GM23338 (cell line): ENCODE results near the gene SH3BP2. TPM values are rescaled to one million over a fixed set of nuclear protein-coding genes. Genes with fewer than 3 reads are reported as not detected.

Source experiments
- ATAC-seq: fragments of 200-7000 bp; cut with Tn5 transposase; 3 replicates; pipeline ENCODE4 v1.9.1; 2020
- DNase-seq: peaks from one replicate; pipeline ENCODE4 v3.0.0-alpha.2; 2015; ENCODE audit warnings: low spot score
- H2AFZ ChIP-seq: fragments of 200-600 bp; sonication (generic); 2 replicates; pipeline ENCODE4 v1.8.0; 2016; ENCODE audit warnings: antibody characterized with exemption, mild to moderate bottlenecking, moderate library complexity
- H3F3A ChIP-seq: fragments of 200-600 bp; sonication (generic); replicated peaks from 2 replicates; pipeline ENCODE4 v1.8.0; 2017; ENCODE audit warnings: antibody characterized with exemption, mixed run types, low read depth
- H3K27ac ChIP-seq: fragments of 200-600 bp; sonication (generic); 2 replicates; pipeline ENCODE4 v1.6.1; 2016; ENCODE audit warnings: low read depth
- H3K27me3 ChIP-seq: fragments of 200-600 bp; sonication (generic); 2 replicates; pipeline ENCODE4 v1.8.0; 2016; ENCODE audit warnings: mild to moderate bottlenecking, mixed run types, moderate library complexity; ENCODE audit not compliant: insufficient read depth
- H3K36me3 ChIP-seq: fragments of 200-600 bp; sonication (generic); 2 replicates; pipeline ENCODE4 v1.8.0; 2016; ENCODE audit warnings: mild to moderate bottlenecking; ENCODE audit not compliant: insufficient read depth
- H3K4me1 ChIP-seq: fragments of 200-600 bp; sonication (generic); 2 replicates; pipeline ENCODE4 v1.8.0; 2016; ENCODE audit warnings: mild to moderate bottlenecking, moderate library complexity; ENCODE audit not compliant: insufficient read depth
- H3K4me2 ChIP-seq: fragments of 200-600 bp; sonication (generic); 2 replicates; pipeline ENCODE4 v1.7.1; 2017; ENCODE audit warnings: mixed run types
- H3K4me3 ChIP-seq: fragments of 200-600 bp; sonication (generic); 2 replicates; pipeline ENCODE4 v1.6.1; 2016; ENCODE audit warnings: mixed run types
- H3K79me2 ChIP-seq: fragments of 200-600 bp; sonication (generic); replicated peaks from 2 replicates; pipeline ENCODE4 v1.8.0; 2017; ENCODE audit warnings: mild to moderate bottlenecking; ENCODE audit not compliant: insufficient read depth
- H3K9me2 ChIP-seq: fragments of 200-600 bp; sonication (generic); 2 replicates; pipeline ENCODE4 v1.8.0; 2017; ENCODE audit not compliant: insufficient read depth
- H4K20me1 ChIP-seq: fragments of 200-600 bp; sonication (generic); replicated peaks from 2 replicates; pipeline ENCODE4 v1.8.0; 2017; ENCODE audit warnings: mild to moderate bottlenecking; ENCODE audit not compliant: insufficient read depth
- H3K27ac Mint-ChIP-seq: 2 replicates; pipeline ENCODE4 v1.8.0; 2020; ENCODE audit warnings: inconsistent platforms, mild to moderate bottlenecking, moderate library complexity, mixed read lengths
- H3K27me3 Mint-ChIP-seq: 3 replicates; pipeline ENCODE4 v1.8.0; 2022; ENCODE audit warnings: low read depth, mild to moderate bottlenecking, moderate library complexity, mixed read lengths, inconsistent platforms; ENCODE audit not compliant: insufficient read depth, poor library complexity
- H3K36me3 Mint-ChIP-seq: 3 replicates; pipeline ENCODE4 v1.8.0; 2021; ENCODE audit warnings: low read depth, mild to moderate bottlenecking, inconsistent platforms, moderate library complexity, mixed read lengths
- H3K4me1 Mint-ChIP-seq: 3 replicates; pipeline ENCODE4 v1.8.0; 2020; ENCODE audit warnings: mild to moderate bottlenecking, inconsistent platforms, mixed read lengths
- H3K4me3 Mint-ChIP-seq: 3 replicates; pipeline ENCODE4 v1.8.0; 2021; ENCODE audit warnings: moderate library complexity, mild to moderate bottlenecking, inconsistent platforms, mixed read lengths
- H3K9me3 Mint-ChIP-seq: 3 replicates; pipeline ENCODE4 v1.8.0; 2020; ENCODE audit warnings: moderate library complexity, mild to moderate bottlenecking, inconsistent platforms, mixed read lengths
- CREB1 ChIP-seq: fragments of 250-450 bp; sonication (Bioruptor Pico); IDR thresholded peaks from 2 replicates; pipeline ENCODE4 v1.5.0; 2020; ENCODE audit warnings: low read depth, mild to moderate bottlenecking, moderate library complexity
- CTCF ChIP-seq, 2 experiments: fragments of 200-600 bp in 1 of 2; sonication (generic) in 1 of 2; conservative IDR thresholded peaks; 2 replicates each; pipeline versions ENCODE4 v1.5.1 to v1.6.1; 2016 to 2017; ENCODE audit warnings: antibody characterized with exemption in 2 of 2, low read depth in 2 of 2, mild to moderate bottlenecking in 2 of 2, moderate library complexity in 1 of 2
- ETS1 ChIP-seq: IDR thresholded peaks from 2 replicates; pipeline ENCODE4 v1.6.1; 2016; ENCODE audit warnings: antibody characterized with exemption
- EZH2 ChIP-seq: fragments of 200-600 bp; sonication (generic); IDR thresholded peaks from one replicate; pipeline ENCODE4 v1.8.0; 2017; ENCODE audit warnings: antibody characterized with exemption, mild to moderate bottlenecking, low read depth; ENCODE audit not compliant: unreplicated experiment
- EZH2phosphoT487 ChIP-seq: fragments of 200-600 bp; sonication (generic); IDR thresholded peaks from one replicate; pipeline ENCODE4 v1.8.1; 2018; ENCODE audit warnings: antibody characterized with exemption; ENCODE audit not compliant: unreplicated experiment
- JUNB ChIP-seq: IDR thresholded peaks from one replicate; pipeline ENCODE4 v1.6.1; 2016; ENCODE audit warnings: antibody characterized with exemption; ENCODE audit not compliant: unreplicated experiment
- NANOG ChIP-seq: IDR thresholded peaks from 2 replicates; pipeline ENCODE4 v1.6.1; 2016; ENCODE audit warnings: antibody characterized with exemption, borderline replicate concordance
- POLR2AphosphoS5 ChIP-seq: IDR thresholded peaks from 2 replicates; pipeline ENCODE4 v1.6.1; 2016; ENCODE audit warnings: antibody characterized with exemption, low read depth
- REST ChIP-seq: IDR thresholded peaks from one replicate; pipeline ENCODE4 v1.6.1; 2018; ENCODE audit warnings: antibody characterized with exemption; ENCODE audit not compliant: unreplicated experiment
- STAT1 ChIP-seq: IDR thresholded peaks from one replicate; pipeline ENCODE4 v1.6.1; 2016; ENCODE audit warnings: antibody characterized with exemption; ENCODE audit not compliant: unreplicated experiment
- ZNF114 ChIP-seq: fragments of 250-450 bp; sonication (Bioruptor Pico); IDR thresholded peaks from 2 replicates; pipeline ENCODE4 v1.5.0; 2020; ENCODE audit warnings: mild to moderate bottlenecking, moderate library complexity
- ZNF331 ChIP-seq: fragments of 250-450 bp; sonication (Bioruptor Pico); IDR thresholded peaks from 2 replicates; pipeline ENCODE4 v1.5.0; 2020; ENCODE audit warnings: low read depth, mild to moderate bottlenecking, moderate library complexity
- ZNF462 ChIP-seq: fragments of 250-450 bp; sonication (Bioruptor Pico); IDR thresholded peaks from 2 replicates; pipeline ENCODE4 v1.5.0; 2020; ENCODE audit warnings: mild to moderate bottlenecking, moderate library complexity
- polyA plus RNA-seq: library from polyadenylated mRNA; unstranded; fragments of >200 nt; fragmentation: Nextera tagmentation; extraction: Ambion mirVana; gene quantifications from 2 replicates; pipeline ENCODE4 v1.2.1, GENCODE V29; 2016
- total RNA-seq: library from RNA; depleted of rRNA; stranded (reverse); fragments of >200 nt; shearing (Covaris generic); gene quantifications from 2 replicates; pipeline ENCODE4 v1.2.3, GENCODE V29; 2014

Gene SH3BP2
- total and polyA plus RNA-seq, 2 experiments from 2014 or later = 15.2 to 43.9 TPM

GRCh38 chr4:2816401-2816954 lies 23.6 kb downstream of the SH3BP2 start:
- Histone ChIP-seq H3K79me2 (peaks cover 11% of the 10 kb centered on the region), H3K36me3 (0 out of 2 replicates have a peak, but pooled peaks cover 3% of the 10 kb centered on the region), H3F3A (0 out of 2 replicates have a peak, but pooled peaks cover 2% of the 10 kb centered on the region), H4K20me1 (no peaks in the 10 kb centered on the region; the same call in 1 of the 2 replicates), H3K27me3 (no peaks in the 10 kb centered on the region), H3K27ac (no peak overlapping the region), H3K9me2 (no peaks in the 10 kb centered on the region), H2AFZ (no peak overlapping the region), H3K4me2 (no peak overlapping the region), H3K4me3 (no peak overlapping the region), H3K4me1 (peaks cover 5% of the 10 kb centered on the region)
- Mint-ChIP-seq H3K9me3 (peaks cover 3% of the 10 kb centered on the region; the same call in 1 of the 3 replicates), H3K27ac (no peak overlapping the region), H3K36me3 (peaks cover 3% of the 10 kb centered on the region; the same call in 1 of the 3 replicates), H3K4me1 (peaks cover 34% of the 10 kb centered on the region), H3K4me3 (peak overlapping the region; percentile 65; the same call in 2 of the 3 replicates), H3K27me3 (peaks cover 13% of the 10 kb centered on the region)
- DNase-seq = no peak
- TF ChIP-seq POLR2AphosphoS5 (no peak), REST (no peak), NANOG (no peak), ZNF331 (CRISPR knock-in tag) (no peak), CREB1 (CRISPR knock-in tag) (no peak), EZH2 (no peak), ZNF462 (no peak), CTCF (conservative IDR thresholded peaks at IDR 0.05; ENCODE audit: low read depth in 2 of 2) (no peak), JUNB (no peak), STAT1 (no peak), EZH2phosphoT487 (no peak), ETS1 (no peak), ZNF114 (CRISPR knock-in tag) (no peak)
- no peak for ATAC-seq
